Ovary (tissue), 9 donors: Measurements from ENCODE around the gene POLD2. TPM values are rescaled to one million over a fixed set of nuclear protein-coding genes. Genes with fewer than 3 reads are reported as not detected.

Source experiments
- DNase-seq, 5 donors: peaks; one replicate each; pipeline ENCODE4 v3.0.0-alpha.2; 2019 to 2020
- H3K27ac ChIP-seq, 2 donors: fragments of 200-600 bp; one replicate each; pipeline versions ENCODE4 v1.5.1 to v1.8.0; 2019 to 2022
- H3K27me3 ChIP-seq: fragments of 200-600 bp; one replicate; pipeline ENCODE4 v1.8.0; 2022
- H3K36me3 ChIP-seq: fragments of 200-600 bp; sonication (generic); one replicate; pipeline ENCODE4 v1.5.1; 2019
- H3K4me1 ChIP-seq: one replicate; pipeline ENCODE4 v1.8.1; 2013; ENCODE audit warnings: mild to moderate bottlenecking, moderate library complexity; ENCODE audit not compliant: insufficient read depth
- H3K4me3 ChIP-seq: fragments of 200-600 bp; sonication (generic); one replicate; pipeline ENCODE4 v1.5.1; 2017
- H3K9me3 ChIP-seq, 2 donors: fragments of 200-600 bp in 1 of 2; sonication (generic) in 1 of 2; one replicate each; pipeline versions ENCODE4 v1.5.1 to v1.8.1; 2013 to 2019; ENCODE audit warnings: mild to moderate bottlenecking in 1 of 2, moderate library complexity in 1 of 2
- EP300 ChIP-seq: sonication (generic); formaldehyde crosslinking; IDR thresholded peaks from one replicate; pipeline ENCODE4 v1.6.1; 2017; ENCODE audit warnings: antibody characterized with exemption
- POLR2A ChIP-seq: fragments of 450-650 bp; IDR thresholded peaks from one replicate; pipeline ENCODE4 v1.6.1; 2017; ENCODE audit warnings: antibody characterized with exemption, mild to moderate bottlenecking, moderate library complexity
- WGBS, 3 donors: extraction: QIAGEN DNeasy Blood & Tissue Kit in 1 of 3; methylation state at CpG; one replicate each; pipeline versions ENCODE4 v1.1.5 to v1.1.7; 2013 to 2017; 5-methylcytosine and 5-hydroxymethylcytosine counted together
- intact Hi-C, 4 donors: fragments of 100-400 bp; cut with DNase I; formaldehyde crosslinking; loops; one replicate each; pipeline versions ENCODE4 v1.11.0 to v1.15.1; 2022 to 2023
- polyA plus RNA-seq, 2 donors: library from polyadenylated mRNA; stranded (reverse); fragments of 200-250 nt in 1 of 2; fragments of 350-450 nt in 1 of 2; fragmentation: Illumina TruSeq in 1 of 2; extraction: RNeasy Lipid Tissue Mini Kit (QIAGEN cat#74804) in 1 of 2; gene quantifications; one replicate each; pipeline ENCODE4 v1.2.3, GENCODE V29; 2013 to 2014
- total RNA-seq, 7 donors: library from RNA; depleted of rRNA in 2 of 7; stranded (reverse); fragments of >200 nt in 2 of 7; fragmentation: NEBNext Ultra II Directional in 3 of 7; extraction: Animal tissue kit (Norgen Biotek cat#: 25700) in 3 of 7; gene quantifications; one replicate each; pipeline versions ENCODE4 v1.1.0 to v1.2.4, GENCODE V29; 2016 to 2023
- TF ChIP-seq, protein P1 (sequence below), 3 donors: fragments of 450-650 bp in 2 of 3; fragments of 200-600 bp in 1 of 3; IDR thresholded peaks; one replicate each; pipeline versions ENCODE4 v1.5.1 to v1.8.0; 2016 to 2022; ENCODE audit warnings: antibody characterized with exemption in 3 of 3, mild to moderate bottlenecking in 1 of 3
- donor health status: DM: no; HTN: no; CAD: no; lungs with moderate emphysema.
- donor health status: DM: no; HTN: no; CAD: no.
- donor health status: Bipolar disorder and iron deficiency.
- donor health status: DM: yes; HTN: yes; CAD: no.
- donor health status: DM: no; HTN: no; CAD: no.
- donor health status: DM: yes; HTN: yes; CAD: no.

Gene POLD2
- total and polyA plus RNA-seq, 9 donors = 35.3 to 118 (median 73.5) TPM

DNA sequence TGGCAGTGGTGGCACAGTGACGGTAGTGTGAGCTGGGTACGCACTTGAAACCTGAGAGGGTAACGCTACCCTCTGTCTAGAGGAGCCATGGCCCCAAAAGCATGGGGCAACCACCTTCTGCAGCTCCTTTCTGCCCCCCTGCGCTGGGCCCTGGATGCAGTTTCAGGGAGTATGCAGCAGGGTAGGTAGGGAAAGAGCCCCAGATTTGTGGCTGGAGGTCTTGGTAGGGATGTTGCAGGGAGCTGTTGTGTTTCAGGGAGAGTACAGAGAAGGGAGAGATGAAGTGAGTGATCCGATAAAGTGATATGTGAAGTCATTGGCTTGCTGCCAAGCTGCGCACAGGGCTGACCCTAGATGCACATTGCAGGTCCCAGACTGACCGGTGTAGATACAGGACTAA is 55.3 kb downstream of the POLD2 start:
- H3K4me3 ChIP-seq = no peak overlapping the region
- intact Hi-C loops = no loop called here
- no peaks in the 10 kb centered on the region for H3K9me3 ChIP-seq
- peak in 2 of 5 donors; percentile 21 to 28 for DNase-seq
- peaks cover 12% of the 10 kb centered on the region for H3K4me1 ChIP-seq
- H3K27me3 ChIP-seq = no peaks in the 10 kb centered on the region
- no peak overlapping the region for H3K27ac ChIP-seq
- 62 to 63% (median 62%) methylated on average over 7 of the region's 7 CpGs for WGBS, 3 donors
- H3K36me3 ChIP-seq = no peaks in the 10 kb centered on the region
- TF ChIP-seq POLR2A = no peak
- TF ChIP-seq EP300 = no peak
- TF ChIP-seq, protein P1, sequence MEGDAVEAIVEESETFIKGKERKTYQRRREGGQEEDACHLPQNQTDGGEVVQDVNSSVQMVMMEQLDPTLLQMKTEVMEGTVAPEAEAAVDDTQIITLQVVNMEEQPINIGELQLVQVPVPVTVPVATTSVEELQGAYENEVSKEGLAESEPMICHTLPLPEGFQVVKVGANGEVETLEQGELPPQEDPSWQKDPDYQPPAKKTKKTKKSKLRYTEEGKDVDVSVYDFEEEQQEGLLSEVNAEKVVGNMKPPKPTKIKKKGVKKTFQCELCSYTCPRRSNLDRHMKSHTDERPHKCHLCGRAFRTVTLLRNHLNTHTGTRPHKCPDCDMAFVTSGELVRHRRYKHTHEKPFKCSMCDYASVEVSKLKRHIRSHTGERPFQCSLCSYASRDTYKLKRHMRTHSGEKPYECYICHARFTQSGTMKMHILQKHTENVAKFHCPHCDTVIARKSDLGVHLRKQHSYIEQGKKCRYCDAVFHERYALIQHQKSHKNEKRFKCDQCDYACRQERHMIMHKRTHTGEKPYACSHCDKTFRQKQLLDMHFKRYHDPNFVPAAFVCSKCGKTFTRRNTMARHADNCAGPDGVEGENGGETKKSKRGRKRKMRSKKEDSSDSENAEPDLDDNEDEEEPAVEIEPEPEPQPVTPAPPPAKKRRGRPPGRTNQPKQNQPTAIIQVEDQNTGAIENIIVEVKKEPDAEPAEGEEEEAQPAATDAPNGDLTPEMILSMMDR (IDR thresholded peaks at IDR 0.05) = no peak

DNA sequence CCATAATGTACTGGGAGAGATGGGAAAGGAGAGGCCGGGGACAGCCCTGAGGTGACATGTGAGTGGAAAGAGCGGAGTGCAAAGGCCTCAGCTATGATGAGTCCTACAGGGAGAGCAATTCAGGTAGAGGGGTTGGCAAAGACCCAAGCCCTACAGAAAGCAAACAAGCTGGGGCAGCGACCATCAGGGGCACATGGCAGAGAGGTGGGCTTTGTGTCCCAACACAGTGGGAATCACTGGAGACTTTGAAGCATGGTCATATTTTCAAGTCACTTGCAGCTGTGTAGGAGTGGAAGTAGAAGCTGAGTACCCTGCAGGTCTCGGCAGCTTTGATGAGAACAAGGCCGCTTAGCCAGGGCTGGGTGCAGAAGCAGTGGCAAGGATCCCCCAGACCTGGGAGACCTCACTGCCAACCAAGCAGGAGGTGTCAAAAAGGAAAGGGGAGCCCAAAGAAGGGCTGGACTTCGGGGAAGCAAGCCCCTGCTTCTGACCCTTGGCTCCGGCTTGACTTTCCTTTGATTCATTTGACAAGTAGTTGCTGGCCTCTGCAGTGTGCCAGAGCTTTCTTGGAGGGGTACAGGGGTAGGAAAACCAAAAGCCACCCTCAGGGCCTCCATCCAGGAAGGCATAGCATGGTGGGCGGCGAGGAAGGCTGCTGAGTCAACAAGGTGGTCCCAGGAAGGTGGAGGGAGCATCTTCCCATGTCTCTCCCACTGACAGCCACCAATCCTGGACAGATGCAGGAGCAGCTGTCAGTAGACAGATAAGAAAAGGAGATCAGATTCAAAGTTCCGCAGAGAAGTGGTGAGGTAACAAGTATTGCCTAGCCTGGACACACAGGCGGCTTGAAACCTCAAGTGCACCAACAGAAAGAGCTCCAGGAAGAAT is 56.0 kb downstream of the POLD2 start:
- Histone ChIP-seq H3K9me3 (no peaks in the 10 kb centered on the region), H3K4me3 (no peak overlapping the region), H3K27ac (no peak overlapping the region), H3K27me3 (no peaks in the 10 kb centered on the region), H3K36me3 (no peaks in the 10 kb centered on the region), H3K4me1 (peaks cover 15% of the 10 kb centered on the region)
- WGBS, 3 donors = 66 to 79% (median 70%) methylated on average over 11 of the region's 11 CpGs
- peak in 2 of 5 donors; percentile 18 to 30 for DNase-seq
- intact Hi-C loops = no loop called here
- TF ChIP-seq EP300 = no peak
- TF ChIP-seq, protein P1 (IDR thresholded peaks at IDR 0.05) = no peak
- TF ChIP-seq POLR2A = no peak

DNA sequence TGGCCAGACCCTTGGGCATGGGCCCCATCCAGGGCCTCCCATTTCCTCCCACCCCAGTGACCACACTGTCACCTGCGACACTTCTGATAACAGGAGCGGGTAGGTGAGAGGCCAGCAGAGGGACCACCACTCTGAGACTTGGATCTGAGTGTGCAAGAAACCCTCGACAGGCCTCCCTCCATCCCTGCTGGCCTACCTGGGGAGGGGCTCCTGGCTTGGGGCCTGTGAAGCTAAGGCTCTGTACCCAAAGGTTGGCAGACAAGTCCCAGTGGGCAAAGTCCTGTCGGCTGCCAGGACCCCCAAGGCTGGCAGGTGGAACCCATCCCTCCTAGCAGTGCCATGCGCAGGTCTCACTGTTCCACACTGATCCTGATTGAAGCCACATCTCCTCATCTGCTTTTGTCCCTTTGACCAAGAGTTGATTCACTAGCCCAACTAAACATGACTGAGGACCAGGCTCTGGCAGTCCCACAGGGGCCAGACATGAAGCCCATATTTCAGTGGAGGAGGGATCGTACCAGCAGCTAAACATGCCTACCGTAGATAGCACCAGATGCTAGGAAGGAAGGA is 56.8 kb downstream of the POLD2 start:
- H3K4me1 ChIP-seq = peaks cover 15% of the 10 kb centered on the region
- no peaks in the 10 kb centered on the region for H3K27me3 ChIP-seq
- intact Hi-C loops = no loop called here
- H3K4me3 ChIP-seq = no peak overlapping the region
- peak in 2 of 5 donors; percentile 29 to 42 for DNase-seq
- TF ChIP-seq EP300 = no peak
- TF ChIP-seq, protein P1 (IDR thresholded peaks at IDR 0.05) = no peak
- no peak for TF ChIP-seq POLR2A
- H3K27ac ChIP-seq = no peak overlapping the region
- 56 to 79% (median 68%) methylated on average over 7 of the region's 7 CpGs for WGBS, 3 donors
- H3K36me3 ChIP-seq = no peaks in the 10 kb centered on the region
- no peaks in the 10 kb centered on the region for H3K9me3 ChIP-seq

DNA sequence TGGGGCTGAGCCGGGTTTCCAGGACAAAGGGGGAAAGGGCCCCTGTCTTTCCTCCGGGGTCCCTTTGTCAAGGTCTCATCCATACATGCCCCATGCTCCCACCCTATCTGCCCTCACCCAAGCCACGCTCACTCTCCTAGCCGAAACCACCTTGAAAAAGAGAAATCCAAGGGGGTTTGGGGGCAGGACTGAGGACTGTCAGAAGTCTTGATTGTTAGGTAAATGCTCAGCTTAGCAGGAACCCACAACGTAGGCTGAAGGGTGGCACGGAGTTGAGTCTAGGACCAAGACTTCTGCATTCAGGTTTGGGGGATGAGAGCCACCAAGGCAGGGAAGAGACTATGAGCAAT is 57.3 kb downstream of the POLD2 start:
- no peaks in the 10 kb centered on the region for H3K36me3 ChIP-seq
- TF ChIP-seq EP300 = no peak
- TF ChIP-seq, protein P1 (IDR thresholded peaks at IDR 0.05) = no peak
- no peak for TF ChIP-seq POLR2A
- no peaks in the 10 kb centered on the region for H3K9me3 ChIP-seq
- H3K4me3 ChIP-seq = no peak overlapping the region
- H3K27ac ChIP-seq = no peak overlapping the region
- no peaks in the 10 kb centered on the region for H3K27me3 ChIP-seq
- 22 to 45% (median 42%) methylated on average over 6 of the region's 6 CpGs for WGBS, 3 donors
- H3K4me1 ChIP-seq = peaks cover 15% of the 10 kb centered on the region
- peak in 1 of 5 donors; percentile 4 for DNase-seq
- intact Hi-C loops = no loop called here
